GM23338 (cell line): ENCODE data around the gene PRKCH. TPM values are rescaled to one million over a fixed set of nuclear protein-coding genes. Genes with fewer than 3 reads are reported as not detected.

Experiments
- ATAC-seq: fragments of 200-7000 bp; cut with Tn5 transposase; 3 replicates; pipeline ENCODE4 v1.9.1; 2020
- DNase-seq: peaks from one replicate; pipeline ENCODE4 v3.0.0-alpha.2; 2015; ENCODE audit warnings: low spot score
- H2AFZ ChIP-seq: fragments of 200-600 bp; sonication (generic); 2 replicates; pipeline ENCODE4 v1.8.0; 2016; ENCODE audit warnings: antibody characterized with exemption, mild to moderate bottlenecking, moderate library complexity
- H3F3A ChIP-seq: fragments of 200-600 bp; sonication (generic); replicated peaks from 2 replicates; pipeline ENCODE4 v1.8.0; 2017; ENCODE audit warnings: antibody characterized with exemption, mixed run types, low read depth
- H3K27ac ChIP-seq: fragments of 200-600 bp; sonication (generic); 2 replicates; pipeline ENCODE4 v1.6.1; 2016; ENCODE audit warnings: low read depth
- H3K27me3 ChIP-seq: fragments of 200-600 bp; sonication (generic); 2 replicates; pipeline ENCODE4 v1.8.0; 2016; ENCODE audit warnings: mild to moderate bottlenecking, mixed run types, moderate library complexity; ENCODE audit not compliant: insufficient read depth
- H3K36me3 ChIP-seq: fragments of 200-600 bp; sonication (generic); 2 replicates; pipeline ENCODE4 v1.8.0; 2016; ENCODE audit warnings: mild to moderate bottlenecking; ENCODE audit not compliant: insufficient read depth
- H3K4me1 ChIP-seq: fragments of 200-600 bp; sonication (generic); 2 replicates; pipeline ENCODE4 v1.8.0; 2016; ENCODE audit warnings: mild to moderate bottlenecking, moderate library complexity; ENCODE audit not compliant: insufficient read depth
- H3K4me2 ChIP-seq: fragments of 200-600 bp; sonication (generic); 2 replicates; pipeline ENCODE4 v1.7.1; 2017; ENCODE audit warnings: mixed run types
- H3K4me3 ChIP-seq: fragments of 200-600 bp; sonication (generic); 2 replicates; pipeline ENCODE4 v1.6.1; 2016; ENCODE audit warnings: mixed run types
- H3K79me2 ChIP-seq: fragments of 200-600 bp; sonication (generic); replicated peaks from 2 replicates; pipeline ENCODE4 v1.8.0; 2017; ENCODE audit warnings: mild to moderate bottlenecking; ENCODE audit not compliant: insufficient read depth
- H3K9me2 ChIP-seq: fragments of 200-600 bp; sonication (generic); 2 replicates; pipeline ENCODE4 v1.8.0; 2017; ENCODE audit not compliant: insufficient read depth
- H4K20me1 ChIP-seq: fragments of 200-600 bp; sonication (generic); replicated peaks from 2 replicates; pipeline ENCODE4 v1.8.0; 2017; ENCODE audit warnings: mild to moderate bottlenecking; ENCODE audit not compliant: insufficient read depth
- H3K27ac Mint-ChIP-seq: 2 replicates; pipeline ENCODE4 v1.8.0; 2020; ENCODE audit warnings: inconsistent platforms, mild to moderate bottlenecking, moderate library complexity, mixed read lengths
- H3K27me3 Mint-ChIP-seq: 3 replicates; pipeline ENCODE4 v1.8.0; 2022; ENCODE audit warnings: low read depth, mild to moderate bottlenecking, moderate library complexity, mixed read lengths, inconsistent platforms; ENCODE audit not compliant: insufficient read depth, poor library complexity
- H3K36me3 Mint-ChIP-seq: 3 replicates; pipeline ENCODE4 v1.8.0; 2021; ENCODE audit warnings: low read depth, mild to moderate bottlenecking, inconsistent platforms, moderate library complexity, mixed read lengths
- H3K4me1 Mint-ChIP-seq: 3 replicates; pipeline ENCODE4 v1.8.0; 2020; ENCODE audit warnings: mild to moderate bottlenecking, inconsistent platforms, mixed read lengths
- H3K4me3 Mint-ChIP-seq: 3 replicates; pipeline ENCODE4 v1.8.0; 2021; ENCODE audit warnings: moderate library complexity, mild to moderate bottlenecking, inconsistent platforms, mixed read lengths
- H3K9me3 Mint-ChIP-seq: 3 replicates; pipeline ENCODE4 v1.8.0; 2020; ENCODE audit warnings: moderate library complexity, mild to moderate bottlenecking, inconsistent platforms, mixed read lengths
- CREB1 ChIP-seq: fragments of 250-450 bp; sonication (Bioruptor Pico); IDR thresholded peaks from 2 replicates; pipeline ENCODE4 v1.5.0; 2020; ENCODE audit warnings: low read depth, mild to moderate bottlenecking, moderate library complexity
- EZH2 ChIP-seq: fragments of 200-600 bp; sonication (generic); IDR thresholded peaks from one replicate; pipeline ENCODE4 v1.8.0; 2017; ENCODE audit warnings: antibody characterized with exemption, mild to moderate bottlenecking, low read depth; ENCODE audit not compliant: unreplicated experiment
- EZH2phosphoT487 ChIP-seq: fragments of 200-600 bp; sonication (generic); IDR thresholded peaks from one replicate; pipeline ENCODE4 v1.8.1; 2018; ENCODE audit warnings: antibody characterized with exemption; ENCODE audit not compliant: unreplicated experiment
- JUNB ChIP-seq: IDR thresholded peaks from one replicate; pipeline ENCODE4 v1.6.1; 2016; ENCODE audit warnings: antibody characterized with exemption; ENCODE audit not compliant: unreplicated experiment
- ZNF114 ChIP-seq: fragments of 250-450 bp; sonication (Bioruptor Pico); IDR thresholded peaks from 2 replicates; pipeline ENCODE4 v1.5.0; 2020; ENCODE audit warnings: mild to moderate bottlenecking, moderate library complexity
- polyA plus RNA-seq: library from polyadenylated mRNA; unstranded; fragments of >200 nt; fragmentation: Nextera tagmentation; extraction: Ambion mirVana; gene quantifications from 2 replicates; pipeline ENCODE4 v1.2.1, GENCODE V29; 2016
- total RNA-seq: library from RNA; depleted of rRNA; stranded (reverse); fragments of >200 nt; shearing (Covaris generic); gene quantifications from 2 replicates; pipeline ENCODE4 v1.2.3, GENCODE V29; 2014
- TF ChIP-seq, protein P1 (sequence below): fragments of 250-450 bp; sonication (Bioruptor Pico); IDR thresholded peaks from 2 replicates; pipeline ENCODE4 v1.5.0; 2020; ENCODE audit warnings: mild to moderate bottlenecking, moderate library complexity
- TF ChIP-seq, protein P2 (sequence below), 2 experiments: fragments of 200-600 bp in 1 of 2; sonication (generic) in 1 of 2; conservative IDR thresholded peaks; 2 replicates each; pipeline versions ENCODE4 v1.5.1 to v1.6.1; 2016 to 2017; ENCODE audit warnings: antibody characterized with exemption in 2 of 2, low read depth in 2 of 2, mild to moderate bottlenecking in 2 of 2, moderate library complexity in 1 of 2

Gene PRKCH
- total and polyA plus RNA-seq, 2 experiments from 2014 or later, result 5.4 to 10.1 TPM

DNA sequence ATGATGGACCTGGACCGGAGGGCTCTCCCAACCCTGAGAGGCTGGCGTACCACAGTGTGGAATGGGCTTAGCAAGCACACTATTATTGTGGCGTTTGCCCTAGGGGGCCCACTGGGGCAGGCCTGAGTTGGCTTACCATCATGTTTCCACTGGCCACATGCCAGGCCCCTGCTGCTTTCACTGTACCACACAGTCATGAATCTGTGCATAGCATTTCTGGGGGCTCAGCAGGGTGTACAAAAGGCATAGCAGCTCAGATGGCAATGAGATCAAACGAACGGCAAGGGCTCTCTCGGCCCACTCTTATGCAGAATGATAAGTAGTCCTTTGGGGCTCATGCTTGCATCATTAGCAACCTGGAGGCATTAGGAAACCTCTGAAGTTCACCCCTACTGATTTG is 236.9 kb downstream of the PRKCH start (continued):
- TF ChIP-seq, protein P1, sequence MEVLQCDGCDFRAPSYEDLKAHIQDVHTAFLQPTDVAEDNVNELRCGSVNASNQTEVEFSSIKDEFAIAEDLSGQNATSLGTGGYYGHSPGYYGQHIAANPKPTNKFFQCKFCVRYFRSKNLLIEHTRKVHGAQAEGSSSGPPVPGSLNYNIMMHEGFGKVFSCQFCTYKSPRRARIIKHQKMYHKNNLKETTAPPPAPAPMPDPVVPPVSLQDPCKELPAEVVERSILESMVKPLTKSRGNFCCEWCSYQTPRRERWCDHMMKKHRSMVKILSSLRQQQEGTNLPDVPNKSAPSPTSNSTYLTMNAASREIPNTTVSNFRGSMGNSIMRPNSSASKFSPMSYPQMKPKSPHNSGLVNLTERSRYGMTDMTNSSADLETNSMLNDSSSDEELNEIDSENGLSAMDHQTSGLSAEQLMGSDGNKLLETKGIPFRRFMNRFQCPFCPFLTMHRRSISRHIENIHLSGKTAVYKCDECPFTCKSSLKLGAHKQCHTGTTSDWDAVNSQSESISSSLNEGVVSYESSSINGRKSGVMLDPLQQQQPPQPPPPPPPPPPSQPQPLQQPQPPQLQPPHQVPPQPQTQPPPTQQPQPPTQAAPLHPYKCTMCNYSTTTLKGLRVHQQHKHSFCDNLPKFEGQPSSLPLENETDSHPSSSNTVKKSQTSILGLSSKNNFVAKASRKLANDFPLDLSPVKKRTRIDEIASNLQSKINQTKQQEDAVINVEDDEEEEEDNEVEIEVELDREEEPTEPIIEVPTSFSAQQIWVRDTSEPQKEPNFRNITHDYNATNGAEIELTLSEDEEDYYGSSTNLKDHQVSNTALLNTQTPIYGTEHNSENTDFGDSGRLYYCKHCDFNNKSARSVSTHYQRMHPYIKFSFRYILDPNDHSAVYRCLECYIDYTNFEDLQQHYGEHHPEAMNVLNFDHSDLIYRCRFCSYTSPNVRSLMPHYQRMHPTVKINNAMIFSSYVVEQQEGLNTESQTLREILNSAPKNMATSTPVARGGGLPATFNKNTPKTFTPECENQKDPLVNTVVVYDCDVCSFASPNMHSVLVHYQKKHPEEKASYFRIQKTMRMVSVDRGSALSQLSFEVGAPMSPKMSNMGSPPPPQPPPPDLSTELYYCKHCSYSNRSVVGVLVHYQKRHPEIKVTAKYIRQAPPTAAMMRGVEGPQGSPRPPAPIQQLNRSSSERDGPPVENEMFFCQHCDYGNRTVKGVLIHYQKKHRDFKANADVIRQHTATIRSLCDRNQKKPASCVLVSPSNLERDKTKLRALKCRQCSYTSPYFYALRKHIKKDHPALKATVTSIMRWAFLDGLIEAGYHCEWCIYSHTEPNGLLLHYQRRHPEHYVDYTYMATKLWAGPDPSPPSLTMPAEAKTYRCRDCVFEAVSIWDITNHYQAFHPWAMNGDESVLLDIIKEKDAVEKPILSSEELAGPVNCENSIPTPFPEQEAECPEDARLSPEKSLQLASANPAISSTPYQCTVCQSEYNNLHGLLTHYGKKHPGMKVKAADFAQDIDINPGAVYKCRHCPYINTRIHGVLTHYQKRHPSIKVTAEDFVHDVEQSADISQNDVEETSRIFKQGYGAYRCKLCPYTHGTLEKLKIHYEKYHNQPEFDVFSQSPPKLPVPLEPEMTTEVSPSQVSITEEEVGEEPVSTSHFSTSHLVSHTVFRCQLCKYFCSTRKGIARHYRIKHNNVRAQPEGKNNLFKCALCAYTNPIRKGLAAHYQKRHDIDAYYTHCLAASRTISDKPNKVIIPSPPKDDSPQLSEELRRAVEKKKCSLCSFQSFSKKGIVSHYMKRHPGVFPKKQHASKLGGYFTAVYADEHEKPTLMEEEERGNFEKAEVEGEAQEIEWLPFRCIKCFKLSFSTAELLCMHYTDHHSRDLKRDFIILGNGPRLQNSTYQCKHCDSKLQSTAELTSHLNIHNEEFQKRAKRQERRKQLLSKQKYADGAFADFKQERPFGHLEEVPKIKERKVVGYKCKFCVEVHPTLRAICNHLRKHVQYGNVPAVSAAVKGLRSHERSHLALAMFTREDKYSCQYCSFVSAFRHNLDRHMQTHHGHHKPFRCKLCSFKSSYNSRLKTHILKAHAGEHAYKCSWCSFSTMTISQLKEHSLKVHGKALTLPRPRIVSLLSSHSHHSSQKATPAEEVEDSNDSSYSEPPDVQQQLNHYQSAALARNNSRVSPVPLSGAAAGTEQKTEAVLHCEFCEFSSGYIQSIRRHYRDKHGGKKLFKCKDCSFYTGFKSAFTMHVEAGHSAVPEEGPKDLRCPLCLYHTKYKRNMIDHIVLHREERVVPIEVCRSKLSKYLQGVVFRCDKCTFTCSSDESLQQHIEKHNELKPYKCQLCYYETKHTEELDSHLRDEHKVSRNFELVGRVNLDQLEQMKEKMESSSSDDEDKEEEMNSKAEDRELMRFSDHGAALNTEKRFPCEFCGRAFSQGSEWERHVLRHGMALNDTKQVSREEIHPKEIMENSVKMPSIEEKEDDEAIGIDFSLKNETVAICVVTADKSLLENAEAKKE (CRISPR knock-in tag), result no peak
- TF ChIP-seq EZH2, result no peak
- TF ChIP-seq CREB1 (CRISPR knock-in tag), result no peak
- no peak for TF ChIP-seq EZH2phosphoT487

DNA sequence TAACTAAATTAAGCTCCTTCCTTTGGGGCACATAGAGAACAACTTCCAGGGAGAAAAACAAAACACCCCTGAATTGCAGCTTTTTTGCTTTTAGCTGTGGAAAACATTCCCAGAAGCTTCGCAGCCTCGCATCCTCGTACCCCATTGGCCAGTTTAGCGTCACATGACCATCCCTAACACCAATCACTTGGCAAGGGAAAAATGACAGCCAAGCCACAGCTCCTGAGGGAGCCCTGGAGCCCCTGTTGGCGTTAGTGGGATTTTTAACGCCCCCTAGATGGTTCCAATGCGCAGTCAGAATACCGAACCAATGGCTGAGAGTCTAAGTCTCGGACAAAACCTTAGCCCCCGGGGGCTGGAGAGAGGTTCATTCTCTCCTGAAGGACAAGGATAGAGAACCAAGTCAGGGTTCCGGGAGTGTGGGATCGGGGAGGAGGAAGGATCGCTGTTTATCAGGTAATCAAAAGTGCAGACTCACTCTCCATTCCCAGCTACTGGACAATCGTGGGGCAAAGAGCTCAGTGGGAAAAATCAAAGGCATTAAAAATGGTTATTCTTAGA is 238.3 kb downstream of the PRKCH start:
- H3K27me3 Mint-ChIP-seq, result peaks cover 6% of the 10 kb centered on the region
- no peak for TF ChIP-seq JUNB
- TF ChIP-seq, protein P2, sequence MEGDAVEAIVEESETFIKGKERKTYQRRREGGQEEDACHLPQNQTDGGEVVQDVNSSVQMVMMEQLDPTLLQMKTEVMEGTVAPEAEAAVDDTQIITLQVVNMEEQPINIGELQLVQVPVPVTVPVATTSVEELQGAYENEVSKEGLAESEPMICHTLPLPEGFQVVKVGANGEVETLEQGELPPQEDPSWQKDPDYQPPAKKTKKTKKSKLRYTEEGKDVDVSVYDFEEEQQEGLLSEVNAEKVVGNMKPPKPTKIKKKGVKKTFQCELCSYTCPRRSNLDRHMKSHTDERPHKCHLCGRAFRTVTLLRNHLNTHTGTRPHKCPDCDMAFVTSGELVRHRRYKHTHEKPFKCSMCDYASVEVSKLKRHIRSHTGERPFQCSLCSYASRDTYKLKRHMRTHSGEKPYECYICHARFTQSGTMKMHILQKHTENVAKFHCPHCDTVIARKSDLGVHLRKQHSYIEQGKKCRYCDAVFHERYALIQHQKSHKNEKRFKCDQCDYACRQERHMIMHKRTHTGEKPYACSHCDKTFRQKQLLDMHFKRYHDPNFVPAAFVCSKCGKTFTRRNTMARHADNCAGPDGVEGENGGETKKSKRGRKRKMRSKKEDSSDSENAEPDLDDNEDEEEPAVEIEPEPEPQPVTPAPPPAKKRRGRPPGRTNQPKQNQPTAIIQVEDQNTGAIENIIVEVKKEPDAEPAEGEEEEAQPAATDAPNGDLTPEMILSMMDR (conservative IDR thresholded peaks at IDR 0.05; ENCODE audit: low read depth in 2 of 2), result peak in 1 of 2 experiments; percentile 31; a peak in 2 of 4 replicates
- TF ChIP-seq EZH2phosphoT487, result no peak
- no peak for TF ChIP-seq ZNF114 (CRISPR knock-in tag)
- H3K27ac Mint-ChIP-seq, result no peak overlapping the region
- no peak overlapping the region for H2AFZ ChIP-seq
- no peak overlapping the region for H3K4me2 ChIP-seq
- no peaks in the 10 kb centered on the region for H3K27me3 ChIP-seq
- no peaks in the 10 kb centered on the region for H3F3A ChIP-seq
- H3K9me2 ChIP-seq, result peaks cover 6% of the 10 kb centered on the region; the same call in 1 of the 2 replicates
- no peaks in the 10 kb centered on the region for H3K36me3 ChIP-seq
- H3K4me3 ChIP-seq, result no peak overlapping the region
- peaks cover 26% of the 10 kb centered on the region for H3K4me1 Mint-ChIP-seq
- H3K4me3 Mint-ChIP-seq, result no peak overlapping the region
- H3K36me3 Mint-ChIP-seq, result no peaks in the 10 kb centered on the region; the same call in 2 of the 3 replicates
- H3K27ac ChIP-seq, result no peak overlapping the region
- ATAC-seq (no peak), DNase-seq (peak; percentile 42)
- H3K9me3 Mint-ChIP-seq, result no peaks in the 10 kb centered on the region
- peaks cover 16% of the 10 kb centered on the region for H3K4me1 ChIP-seq
- H3K79me2 ChIP-seq, result no peaks in the 10 kb centered on the region
- H4K20me1 ChIP-seq, result no peaks in the 10 kb centered on the region
